Measurements from ENCODE around the gene ADI1. TPM values are rescaled to one million over a fixed set of nuclear protein-coding genes. Genes with fewer than 3 reads are reported as not detected.
A peak's percentile ranks its signal among the peaks of the same experiment; 100 is the strongest.
"Not testable (repeated sequence)": the region's sequence is repeated elsewhere in the genome, so short reads cannot be mapped to it uniquely, and the experiment has no call there.

The ADI1 gene
- polyA plus RNA-seq, 6 donors from 2014 or later: 32.3 to 87.8 (median 37.1) TPM

GRCh38 chr2:3449086-3449485 lies 70.2 kb downstream of the ADI1 start:
- Mint-ChIP-seq H3K27me3 (no peaks in the 10 kb centered on the region), H3K36me3 (peaks cover 24 to 29% of the 10 kb centered on the region in 2 donors), H3K4me3 (no peak overlapping the region), H3K27ac (peak overlapping the region in 1 of 6 donors; percentile 64), H3K9me3 (no peaks in the 10 kb centered on the region), H3K4me1 (peaks cover 0 to 4% (median 0%) of the 10 kb centered on the region in 3 donors)
- ATAC-seq (ENCODE audit: low read depth in 2 of 2) (no peak), DNase-seq (no peak)

- DNase-seq; H3K4me1 Mint-ChIP-seq; H3K9me3 Mint-ChIP-seq; ATAC-seq (ENCODE audit: low read depth in 2 of 2); H3K27me3 Mint-ChIP-seq; H3K4me3 Mint-ChIP-seq: not testable (repeated sequence)
- Mint-ChIP-seq H3K36me3 (peaks cover 26 to 30% of the 10 kb centered on the region in 2 donors), H3K27ac (peak overlapping the region in 2 of 6 donors; percentile 49 to 83)
Measured at GRCh38 chr2:3448441-3448911, 70.9 kb downstream of the ADI1 start.

GRCh38 chr2:3447789-3448317 lies 71.5 kb downstream of the ADI1 start:
- H3K4me1 Mint-ChIP-seq: peaks cover 0 to 4% (median 0%) of the 10 kb centered on the region in 3 donors
- peaks cover 22 to 31% of the 10 kb centered on the region in 2 donors for H3K36me3 Mint-ChIP-seq
- no peaks in the 10 kb centered on the region for H3K9me3 Mint-ChIP-seq
- ATAC-seq (ENCODE audit: low read depth in 2 of 2) (no peak), DNase-seq (no peak)
- H3K27ac Mint-ChIP-seq: no peak overlapping the region
- H3K4me3 Mint-ChIP-seq: peak overlapping the region in 1 of 8 donors; percentile 42
- no peaks in the 10 kb centered on the region for H3K27me3 Mint-ChIP-seq

Other genes starting within 250 kb of the ADI1 start
- gene EIPR1, start 141.7 kb downstream of the ADI1 start, polyA plus RNA-seq (ENCODE audit: low read depth in 6 of 6): 10 to 100 TPM; 35.7 to 53.9 (median 40.9) TPM
- 10 to 100 TPM; 31.3 to 36.3 (median 33.1) TPM for gene TRAPPC12, start 139.8 kb downstream of the ADI1 start, polyA plus RNA-seq (ENCODE audit: low read depth in 6 of 6)
- gene RNASEH1, start 38.8 kb upstream of the ADI1 start, polyA plus RNA-seq (ENCODE audit: low read depth in 6 of 6): 10 to 100 TPM; 31.4 to 38.8 (median 36.2) TPM
- 1,000 to 10,000 TPM in 4 of 6 donors, 100 to 1,000 TPM in 2; 612 to 1,284 (median 1,085) TPM for gene RPS7, start 55.7 kb upstream of the ADI1 start, polyA plus RNA-seq (ENCODE audit: low read depth in 6 of 6)
- gene COLEC11, start 75.6 kb upstream of the ADI1 start, polyA plus RNA-seq (ENCODE audit: low read depth in 6 of 6): not detected
- not detected for gene ALLC, start 138.7 kb upstream of the ADI1 start, polyA plus RNA-seq (ENCODE audit: low read depth in 6 of 6)
- gene DCDC2C, start 184.0 kb upstream of the ADI1 start, polyA plus RNA-seq (ENCODE audit: low read depth in 6 of 6): not detected